DOHH2 (cell line): ENCODE measurements around the gene DAD1.

Experiments used
- CTCF ChIP-seq: fragments of 200-600 bp; sonication (generic); IDR thresholded peaks from one replicate; pipeline ENCODE4 v1.5.1; 2014; ENCODE audit warnings: antibody characterized with exemption, mild to moderate bottlenecking, low read depth, low read length; ENCODE audit not compliant: poor library complexity, severe bottlenecking
- EZH2phosphoT487 ChIP-seq: fragments of 200-600 bp; sonication (generic); IDR thresholded peaks from 2 replicates; pipeline ENCODE4 v1.6.1; 2017; ENCODE audit warnings: borderline replicate concordance, mild to moderate bottlenecking, antibody characterized with exemption, low read length, moderate library complexity, mixed read lengths

- TF ChIP-seq CTCF (no peak), EZH2phosphoT487 (no peak)
Measured at GRCh38 chr14:22522466-22522957, 66.5 kb downstream of the DAD1 start.
